ENCODE results near the gene GOLGA3.

- TF ChIP-seq POLR2AphosphoS5 (IDR thresholded peaks at IDR 0.05; ENCODE audit: low read depth, low read length), result no peak
- no peak for TF ChIP-seq TAF1 (IDR thresholded peaks at IDR 0.05; ENCODE audit: low read depth, low read length)
- no peak for TF ChIP-seq POLR2A (IDR thresholded peaks at IDR 0.05; ENCODE audit: low read depth, low read length)
- TF ChIP-seq SPI1 (IDR thresholded peaks at IDR 0.05; ENCODE audit: low read depth, low read length), result no peak
- TF ChIP-seq PAX5 (IDR thresholded peaks at IDR 0.05; ENCODE audit: insufficient read depth, low read length, severe bottlenecking), result no peak
- no peak for TF ChIP-seq POU2F2 (IDR thresholded peaks at IDR 0.05; ENCODE audit: low read depth, low read length)
Measured at GRCh38 chr12:132775502-132776229, 53.0 kb downstream of the GOLGA3 start.

Data from GM12891 (cell line).